B cell (primary cell): ENCODE data around the gene CDYL2. TPM values are rescaled to one million over a fixed set of nuclear protein-coding genes. Genes with fewer than 3 reads are reported as not detected.

Source experiments
- ATAC-seq: fragments of 200-7000 bp; cut with Tn5 transposase; one replicate; pipeline ENCODE4 v1.10.0; 2021; ENCODE audit warnings: low read depth, mild to moderate bottlenecking, moderate number of reproducible peaks, moderate library complexity
- CTCF ChIA-PET: fragments of 350-600 bp; sonication (Branson Sonifier 250); formaldehyde crosslinking; loops from one replicate; lab custom pipeline; 2021; ENCODE audit warnings: antibody characterized with exemption, inconsistent platforms; lab: Charles Lee
- POLR2A ChIA-PET: fragments of 350-600 bp; sonication (Branson Sonifier 250); formaldehyde crosslinking; loops from one replicate; lab custom pipeline; 2021; ENCODE audit warnings: antibody characterized with exemption; lab: Charles Lee
- DNase-seq: peaks from one replicate; pipeline ENCODE4 v3.0.0; 2013
- H2AFZ ChIP-seq: 2 replicates; pipeline ENCODE4 v1.6.1; 2012; ENCODE audit warnings: mild to moderate bottlenecking, low read depth, low read length; ENCODE audit not compliant: insufficient read depth, poor library complexity, severe bottlenecking
- H3K27ac ChIP-seq, 2 donors: 1 replicate in 1 of 2; 2 replicates in 1 of 2; pipeline ENCODE4 v1.5.1; 2012 to 2013; ENCODE audit warnings: low read length in 2 of 2, mild to moderate bottlenecking in 2 of 2, moderate library complexity in 1 of 2
- H3K27me3 ChIP-seq, 4 experiments: fragments of 200-600 bp in 1 of 4; sonication (generic) in 1 of 4; replicated peaks in 1 of 4; 1 replicate in 2 of 4; 2 replicates in 2 of 4; pipeline versions ENCODE4 v1.6.1 to v1.7.0; 2013 to 2016; ENCODE audit warnings: low read length in 3 of 4, mild to moderate bottlenecking in 2 of 4, mixed read lengths in 1 of 4, moderate library complexity in 1 of 4; ENCODE audit not compliant: insufficient read depth in 4 of 4, control insufficient read depth in 3 of 4; ENCODE audit errors: control extremely low read depth in 1 of 4
- H3K36me3 ChIP-seq, 2 experiments: replicated peaks in 1 of 2; 1 replicate in 1 of 2; 2 replicates in 1 of 2; pipeline versions ENCODE4 v1.6.1 to v1.7.1; 2013; ENCODE audit warnings: low read length in 1 of 2; ENCODE audit not compliant: insufficient read depth in 2 of 2, control insufficient read depth in 1 of 2; ENCODE audit errors: control extremely low read depth in 1 of 2, extremely low read depth in 1 of 2
- H3K4me1 ChIP-seq, 2 donors: fragments of 200-600 bp in 1 of 2; sonication (generic) in 1 of 2; 1 replicate in 1 of 2; 2 replicates in 1 of 2; pipeline versions ENCODE4 v1.5.1 to v1.6.1; 2013 to 2017; ENCODE audit warnings: low read length in 2 of 2; ENCODE audit not compliant: control insufficient read depth in 2 of 2, insufficient read depth in 2 of 2
- H3K4me2 ChIP-seq: replicated peaks from 2 replicates; pipeline ENCODE3; 2012; ENCODE audit warnings: mild to moderate bottlenecking, low read depth, low read length; ENCODE audit not compliant: poor library complexity, severe bottlenecking
- H3K4me3 ChIP-seq, 5 experiments: fragments of 200-600 bp in 1 of 5; sonication (generic) in 1 of 5; 1 replicate in 3 of 5; 2 replicates in 2 of 5; pipeline versions ENCODE4 v1.5.1 to v1.7.0; 2011 to 2016; ENCODE audit warnings: low read length in 4 of 5, mild to moderate bottlenecking in 4 of 5, low read depth in 2 of 5, control low read depth in 1 of 5, moderate library complexity in 1 of 5; ENCODE audit not compliant: insufficient read depth in 1 of 5; ENCODE audit errors: control extremely low read depth in 1 of 5, extremely low read depth in 1 of 5
- H3K79me2 ChIP-seq: fragments of 200-600 bp; sonication (generic); one replicate; pipeline ENCODE4 v1.6.0; 2016; ENCODE audit warnings: low read length; ENCODE audit not compliant: control insufficient read depth, insufficient read depth
- H3K9ac ChIP-seq: fragments of 200-600 bp; sonication (generic); 2 replicates; pipeline ENCODE4 v1.6.1; 2017; ENCODE audit warnings: mild to moderate bottlenecking, low read length, moderate library complexity
- H3K9me3 ChIP-seq, 3 donors: one replicate each; pipeline versions ENCODE4 v1.6.1 to v1.7.1; 2013; ENCODE audit warnings: low read length in 2 of 3; ENCODE audit not compliant: control insufficient read depth in 2 of 3, insufficient read depth in 1 of 3; ENCODE audit errors: control extremely low read depth in 1 of 3
- H4K20me1 ChIP-seq: 2 replicates; pipeline ENCODE4 v1.6.0; 2012; ENCODE audit warnings: mild to moderate bottlenecking, low read length; ENCODE audit not compliant: insufficient read depth, control insufficient read depth, poor library complexity, severe bottlenecking
- H3K27ac Mint-ChIP-seq: one replicate; pipeline ENCODE4 v1.8.0; 2021; ENCODE audit warnings: mixed read lengths
- H3K27me3 Mint-ChIP-seq: one replicate; pipeline ENCODE4 v1.8.0; 2021; ENCODE audit warnings: mixed read lengths
- H3K4me1 Mint-ChIP-seq: one replicate; pipeline ENCODE4 v1.8.0; 2021; ENCODE audit warnings: mixed read lengths
- H3K4me3 Mint-ChIP-seq: one replicate; pipeline ENCODE4 v1.8.0; 2021; ENCODE audit warnings: mixed read lengths
- H3K9me3 Mint-ChIP-seq: one replicate; pipeline ENCODE4 v1.8.0; 2022; ENCODE audit warnings: mixed read lengths; ENCODE audit not compliant: insufficient read depth
- EZH2 ChIP-seq: IDR thresholded peaks from 2 replicates; pipeline ENCODE4 v1.6.1; 2012; ENCODE audit warnings: borderline replicate concordance, low read depth, mild to moderate bottlenecking, moderate library complexity, low read length; ENCODE audit not compliant: insufficient read depth, poor library complexity, severe bottlenecking
- WGBS: methylation state at CpG from one replicate; pipeline ENCODE4 v1.1.5; 2013; ENCODE audit warnings: missing lambda C conversion rate; ENCODE audit not compliant: insufficient coverage; 5-methylcytosine and 5-hydroxymethylcytosine counted together
- intact Hi-C: fragments of 100-400 bp; cut with micrococcal nuclease; formaldehyde crosslinking; loops from one replicate; pipeline ENCODE4 v1.10.0; 2022
- polyA plus RNA-seq: library from polyadenylated mRNA; depleted of rRNA; stranded (reverse); fragments of >200 nt; gene quantifications from 2 replicates; pipeline ENCODE4 v1.2.3, GENCODE V29; 2012
- total RNA-seq, 2 donors: library from RNA; stranded (reverse); fragments of 120-200 nt in 1 of 2; gene quantifications; 1 replicate in 1 of 2; 2 replicates in 1 of 2; pipeline versions ENCODE4 v1.2.3 to v1.2.4, GENCODE V29; 2013 to 2022
- TF ChIP-seq, protein P1 (sequence below): fragments of 200-600 bp; IDR thresholded peaks from one replicate; pipeline ENCODE4 v1.8.0; 2022; ENCODE audit warnings: antibody characterized with exemption, mild to moderate bottlenecking

CDYL2 gene
- total and polyA plus RNA-seq, 2 donors (not counting 1 experiment from before 2014, with no cell fraction given) = 0.66 to 6.6 TPM

DNA sequence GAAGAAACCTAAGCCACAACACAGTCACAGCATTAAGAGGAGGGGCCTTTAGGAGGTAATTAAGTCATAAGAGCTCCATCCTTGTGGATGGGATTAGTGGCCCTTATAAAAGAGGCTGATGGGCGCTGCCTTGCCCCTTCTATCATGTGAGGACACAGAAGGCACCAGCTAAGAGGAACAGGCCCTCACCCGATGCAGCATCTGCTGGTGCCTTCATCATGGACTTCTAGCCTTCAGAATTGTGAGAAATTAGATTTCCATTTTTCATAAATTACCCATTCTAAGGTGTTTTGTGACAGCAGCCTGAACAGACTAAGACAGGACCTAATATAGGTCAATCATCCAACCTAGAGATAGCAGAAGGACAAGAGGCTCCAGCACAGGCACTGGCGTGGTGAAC is 120.8 kb downstream of the CDYL2 start:
- H3K27me3 Mint-ChIP-seq = peaks cover 28% of the 10 kb centered on the region
- H3K27ac Mint-ChIP-seq = no peak overlapping the region

GRCh38 chr16:80682421-80683070 is 121.9 kb downstream of the CDYL2 start:
- no peak overlapping the region for H3K27ac Mint-ChIP-seq
- Histone ChIP-seq H3K4me2 (no peak overlapping the region), H3K79me2 (no peaks in the 10 kb centered on the region), H2AFZ (no peak overlapping the region), H3K4me1 (peaks cover 0 to 4% of the 10 kb centered on the region in 2 donors), H3K9ac (no peak overlapping the region), H3K27ac (no peak overlapping the region), H4K20me1 (no peaks in the 10 kb centered on the region), H3K4me3 (no peak overlapping the region), H3K27me3 (peaks cover 0 to 16% (median 5%) of the 10 kb centered on the region in 4 experiments), H3K36me3 (no peaks in the 10 kb centered on the region), H3K9me3 (peaks cover 0 to 2% (median 0%) of the 10 kb centered on the region in 3 donors)
- no peaks in the 10 kb centered on the region for H3K9me3 Mint-ChIP-seq
- ATAC-seq = no peak
- DNase-seq = no peak
- POLR2A ChIA-PET = no interaction called here
- peaks cover 26% of the 10 kb centered on the region for H3K27me3 Mint-ChIP-seq
- TF ChIP-seq EZH2 = no peak
- TF ChIP-seq, protein P1, sequence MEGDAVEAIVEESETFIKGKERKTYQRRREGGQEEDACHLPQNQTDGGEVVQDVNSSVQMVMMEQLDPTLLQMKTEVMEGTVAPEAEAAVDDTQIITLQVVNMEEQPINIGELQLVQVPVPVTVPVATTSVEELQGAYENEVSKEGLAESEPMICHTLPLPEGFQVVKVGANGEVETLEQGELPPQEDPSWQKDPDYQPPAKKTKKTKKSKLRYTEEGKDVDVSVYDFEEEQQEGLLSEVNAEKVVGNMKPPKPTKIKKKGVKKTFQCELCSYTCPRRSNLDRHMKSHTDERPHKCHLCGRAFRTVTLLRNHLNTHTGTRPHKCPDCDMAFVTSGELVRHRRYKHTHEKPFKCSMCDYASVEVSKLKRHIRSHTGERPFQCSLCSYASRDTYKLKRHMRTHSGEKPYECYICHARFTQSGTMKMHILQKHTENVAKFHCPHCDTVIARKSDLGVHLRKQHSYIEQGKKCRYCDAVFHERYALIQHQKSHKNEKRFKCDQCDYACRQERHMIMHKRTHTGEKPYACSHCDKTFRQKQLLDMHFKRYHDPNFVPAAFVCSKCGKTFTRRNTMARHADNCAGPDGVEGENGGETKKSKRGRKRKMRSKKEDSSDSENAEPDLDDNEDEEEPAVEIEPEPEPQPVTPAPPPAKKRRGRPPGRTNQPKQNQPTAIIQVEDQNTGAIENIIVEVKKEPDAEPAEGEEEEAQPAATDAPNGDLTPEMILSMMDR = no peak
- H3K4me3 Mint-ChIP-seq = no peak overlapping the region
- intact Hi-C loops = no loop called here
- peaks cover 7% of the 10 kb centered on the region for H3K4me1 Mint-ChIP-seq
- 97% methylated on average over 18 of the region's 18 CpGs for WGBS
- CTCF ChIA-PET = no interaction called here

More for the DNA sequence above, 120.8 kb downstream of the CDYL2 start:
- Mint-ChIP-seq H3K4me3 (no peak overlapping the region), H3K4me1 (peaks cover 7% of the 10 kb centered on the region), H3K9me3 (no peaks in the 10 kb centered on the region)
- peaks cover 0 to 2% (median 0%) of the 10 kb centered on the region in 3 donors for H3K9me3 ChIP-seq
- ChIA-PET CTCF (no interaction called here), POLR2A (no interaction called here)
- H3K27ac ChIP-seq = no peak overlapping the region
- H2AFZ ChIP-seq = no peak overlapping the region
- H3K36me3 ChIP-seq = no peaks in the 10 kb centered on the region
- peaks cover 0 to 16% (median 5%) of the 10 kb centered on the region in 4 experiments for H3K27me3 ChIP-seq
- H3K4me1 ChIP-seq = peaks cover 0 to 4% of the 10 kb centered on the region in 2 donors
- no peak overlapping the region for H3K4me2 ChIP-seq
- no peak overlapping the region for H3K9ac ChIP-seq
- ATAC-seq (no peak), DNase-seq (no peak)
- no peak overlapping the region for H3K4me3 ChIP-seq
- TF ChIP-seq EZH2 = no peak
- TF ChIP-seq, protein P1 = no peak
- no peaks in the 10 kb centered on the region for H4K20me1 ChIP-seq
- WGBS = 100% methylated on average over 2 of the region's 3 CpGs
- intact Hi-C loops = no loop called here
- no peaks in the 10 kb centered on the region for H3K79me2 ChIP-seq
